H1 (cell line): ENCODE data around the gene ATF7IP2.

Source experiments
- EZH2 ChIP-seq: fragments of 200-600 bp; sonication (generic); IDR thresholded peaks from 2 replicates; pipeline ENCODE4 v1.7.1; 2012; ENCODE audit warnings: low read depth, mild to moderate bottlenecking, moderate library complexity, low read length, inconsistent platforms; ENCODE audit not compliant: severe bottlenecking
- POU5F1 ChIP-seq: IDR thresholded peaks from 2 replicates; pipeline ENCODE4 v1.6.1; 2011; ENCODE audit warnings: low read depth, mild to moderate bottlenecking, low read length, moderate library complexity

GRCh38 chr16:10485159-10485558, 99.3 kb downstream of the ATF7IP2 start:
- no peak for TF ChIP-seq EZH2
- TF ChIP-seq POU5F1: no peak
